Measurements from ENCODE around the gene IL36RN.

IL36RN gene

GRCh38 chr2:113078350-113078839 is 19.4 kb downstream of the IL36RN start:
- no peak for DNase-seq (ENCODE audit: low read depth, low spot score)
- ChIA-PET CTCF (interaction anchor here (0.8 to 7.3 kb wide), 5 partner anchors 9 to 312 kb away, joined by 3 to 44 read pairs (median 20); no protein-coding TSS in a partner anchor), POLR2A (no interaction called here)
- TF ChIP-seq CTCF (IDR thresholded peaks at IDR 0.05; ENCODE audit: insufficient read depth, low read length, missing control alignments) = no peak
- H3K4me3 ChIP-seq (ENCODE audit: low read depth, low read length) = no peak overlapping the region

- ChIA-PET POLR2A (no interaction called here), CTCF (interaction anchor here (0.9 to 7.3 kb wide), 13 partner anchors 10 to 311 kb away, joined by 3 to 44 read pairs (median 4); no protein-coding TSS in a partner anchor)
- H3K4me3 ChIP-seq (ENCODE audit: low read depth, low read length) = no peak overlapping the region
- no peak for DNase-seq (ENCODE audit: low read depth, low spot score)
- TF ChIP-seq CTCF (IDR thresholded peaks at IDR 0.05; ENCODE audit: insufficient read depth, low read length, missing control alignments) = no peak
Observed at GRCh38 chr2:113079131-113079530, 20.1 kb downstream of the IL36RN start.

GRCh38 chr2:113080134-113080533 is 21.1 kb downstream of the IL36RN start:
- peak; percentile 70 for TF ChIP-seq CTCF (IDR thresholded peaks at IDR 0.05; ENCODE audit: insufficient read depth, low read length, missing control alignments)
- DNase-seq (ENCODE audit: low read depth, low spot score) = no peak
- ChIA-PET POLR2A (no interaction called here), CTCF (interaction anchor here (0.6 to 7.3 kb wide), 20 partner anchors 9 to 310 kb away, joined by 3 to 44 read pairs (median 4); partner anchors contain the start of gene IL36RN)
- H3K4me3 ChIP-seq (ENCODE audit: low read depth, low read length) = no peak overlapping the region

- ChIA-PET CTCF (interaction anchor here (1.3 to 7.3 kb wide), 2 partner anchors 12 to 55 kb away, joined by 3 to 44 read pairs; no protein-coding TSS in a partner anchor), POLR2A (no interaction called here)
- no peak for DNase-seq (ENCODE audit: low read depth, low spot score)
- no peak overlapping the region for H3K4me3 ChIP-seq (ENCODE audit: low read depth, low read length)
- no peak for TF ChIP-seq CTCF (IDR thresholded peaks at IDR 0.05; ENCODE audit: insufficient read depth, low read length, missing control alignments)
Observed at GRCh38 chr2:113081488-113082210, 22.7 kb downstream of the IL36RN start.

- DNase-seq (ENCODE audit: low read depth, low spot score) = no peak
- TF ChIP-seq CTCF (IDR thresholded peaks at IDR 0.05; ENCODE audit: insufficient read depth, low read length, missing control alignments) = no peak
- POLR2A ChIA-PET = no interaction called here
- CTCF ChIA-PET = interaction anchor here (1.2 to 7.3 kb wide), 3 partner anchors 39 to 116 kb away, joined by 4 to 44 read pairs (median 6); no protein-coding TSS in a partner anchor
- H3K4me3 ChIP-seq (ENCODE audit: low read depth, low read length) = no peak overlapping the region
Observed at GRCh38 chr2:113083296-113083695, 24.3 kb downstream of the IL36RN start.

- peak; percentile 7 for TF ChIP-seq CTCF (IDR thresholded peaks at IDR 0.05; ENCODE audit: insufficient read depth, low read length, missing control alignments)
- DNase-seq (ENCODE audit: low read depth, low spot score) = no peak
- ChIA-PET POLR2A (no interaction called here), CTCF (interaction anchor here (1.0 to 1.6 kb wide), 5 partner anchors 20 to 305 kb away, joined by 4 to 6 read pairs (median 5); no protein-coding TSS in a partner anchor)
- H3K4me3 ChIP-seq (ENCODE audit: low read depth, low read length) = no peak overlapping the region
Observed at GRCh38 chr2:113084249-113085000, 25.4 kb downstream of the IL36RN start.

Data from AG04449 (cell line).